ENCODE results near the gene ZMIZ1.

ZMIZ1 gene

DNA sequence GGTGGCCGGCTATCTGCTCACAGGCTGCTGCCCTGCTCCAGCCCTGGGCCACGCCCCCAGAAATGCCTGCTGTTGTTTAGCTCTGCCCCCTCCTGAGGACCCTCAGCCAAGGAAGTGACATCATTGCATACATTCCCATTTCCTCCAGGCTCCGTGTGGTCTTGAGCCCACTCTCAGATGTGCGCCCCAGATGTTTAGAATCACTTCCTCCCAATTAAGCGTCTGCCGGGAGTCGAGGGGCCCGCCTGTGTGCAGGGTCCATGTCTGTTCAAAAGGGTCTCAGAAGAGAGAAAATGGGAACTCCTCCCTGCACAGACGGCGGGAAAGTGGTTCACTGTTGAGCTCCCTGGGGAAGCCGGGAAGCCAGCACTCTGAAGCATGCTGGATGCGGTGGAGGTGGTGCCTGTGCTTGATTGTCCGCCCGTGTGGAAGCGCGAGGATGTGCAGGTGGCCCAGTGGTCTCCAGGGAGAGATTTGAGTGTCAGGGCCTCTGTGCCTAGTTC, 161.6 kb downstream of the ZMIZ1 start:
- DNase-seq (ENCODE audit: low spot score): no peak

DNA sequence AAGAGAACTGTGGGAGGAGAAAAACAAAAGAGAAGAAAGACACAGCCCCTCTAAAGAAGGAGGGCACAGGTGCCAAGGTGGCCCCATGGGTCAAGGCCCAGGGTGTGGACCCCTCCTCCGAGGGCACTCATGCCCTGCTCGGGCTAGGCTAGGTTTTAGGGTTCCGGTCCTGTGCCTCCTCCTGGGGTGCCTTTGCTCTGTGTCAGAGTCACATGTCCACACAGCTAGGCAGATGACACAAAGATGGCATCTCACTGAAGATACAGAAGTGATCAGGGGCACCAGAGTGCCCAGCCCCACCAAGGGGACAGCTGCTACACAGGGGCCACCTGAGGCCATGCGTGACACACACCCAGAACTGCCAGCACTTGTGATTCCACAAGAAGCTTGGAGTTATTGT, 162.1 kb downstream of the ZMIZ1 start:
- no peak for DNase-seq (ENCODE audit: low spot score)

DNA sequence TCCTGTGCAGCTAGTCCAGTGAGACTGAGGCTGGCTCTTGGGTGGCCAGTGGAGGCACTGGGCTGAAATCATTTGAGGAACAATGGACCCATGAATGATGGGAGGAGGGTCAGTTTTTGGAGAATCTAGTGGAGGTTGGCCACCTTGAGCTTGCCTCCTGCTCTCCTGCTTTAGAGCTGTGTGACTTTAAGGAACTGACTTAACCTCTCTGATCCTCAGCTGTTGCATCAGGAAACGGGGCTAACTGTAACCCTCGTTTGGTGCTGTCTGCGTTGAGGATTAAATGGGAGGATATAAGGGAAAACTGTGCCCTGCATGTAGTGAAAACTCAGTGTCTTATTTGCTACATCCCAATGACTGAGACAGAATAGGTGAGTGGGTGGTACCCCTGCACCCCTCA, 163.1 kb downstream of the ZMIZ1 start:
- no peak for DNase-seq (ENCODE audit: low spot score)

DNA sequence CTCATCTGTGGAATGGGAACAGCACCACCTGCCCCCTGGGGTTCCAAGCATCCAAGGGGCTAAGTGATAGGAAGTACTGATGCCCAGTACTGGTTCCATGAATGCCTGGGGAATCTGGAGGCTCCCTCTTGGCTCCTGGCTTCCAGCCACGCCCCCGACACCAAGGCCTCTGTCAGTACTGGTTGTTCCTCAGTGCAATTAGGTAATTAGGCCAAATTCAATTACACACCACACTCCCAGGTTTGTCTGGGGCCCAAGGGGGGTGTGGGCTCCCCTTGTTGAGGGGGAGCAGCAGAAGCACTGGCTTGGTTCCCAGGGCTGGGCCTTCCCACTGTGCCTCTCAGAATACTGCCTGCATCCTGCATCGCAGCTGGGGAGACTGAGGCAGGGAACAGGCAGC, 164.1 kb downstream of the ZMIZ1 start:
- DNase-seq (ENCODE audit: low spot score): no peak

DNA sequence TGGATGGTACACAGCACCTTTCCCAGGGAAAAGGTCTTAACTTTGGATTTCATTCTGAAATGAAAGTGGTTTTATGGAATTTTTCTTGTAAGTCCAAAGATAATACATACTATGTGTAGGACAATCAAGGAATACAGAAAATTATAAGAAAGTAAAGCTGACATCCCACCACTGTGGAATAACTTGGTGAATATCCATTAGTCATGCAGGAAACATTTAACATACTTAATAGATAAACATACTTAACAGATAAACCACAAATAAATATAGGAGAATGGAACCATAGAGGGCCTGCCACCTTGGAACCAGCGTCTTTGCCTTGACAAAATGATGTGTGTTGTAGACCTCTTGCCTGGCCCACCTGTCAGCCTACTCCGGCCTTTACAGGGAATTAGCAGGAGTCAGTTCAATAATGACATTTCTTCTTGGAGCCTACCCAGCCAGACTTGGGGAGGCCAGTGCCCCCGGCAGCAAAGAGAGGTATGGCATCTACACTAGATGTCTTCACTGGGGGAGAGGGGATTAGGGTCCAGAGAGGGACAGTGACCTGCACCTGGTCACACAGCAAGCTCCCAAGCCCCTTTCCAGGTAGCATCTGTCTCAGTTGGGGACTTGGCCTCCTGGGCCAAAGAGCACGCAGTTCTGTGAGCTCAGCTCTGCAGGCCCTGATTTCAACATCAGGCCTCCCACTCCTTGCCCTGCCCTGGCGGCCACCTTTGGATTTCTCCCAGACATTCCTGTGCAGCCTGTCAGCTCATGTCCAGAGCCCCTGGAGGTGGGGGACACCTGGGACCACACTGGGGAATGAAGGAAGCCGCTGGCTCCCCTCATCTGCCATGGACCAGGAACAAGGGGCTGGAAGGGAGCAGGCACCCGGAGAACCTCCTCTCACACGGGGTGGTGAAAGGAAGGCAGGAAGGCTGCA, 165.9 kb downstream of the ZMIZ1 start:
- DNase-seq (ENCODE audit: low spot score): no peak

DNA sequence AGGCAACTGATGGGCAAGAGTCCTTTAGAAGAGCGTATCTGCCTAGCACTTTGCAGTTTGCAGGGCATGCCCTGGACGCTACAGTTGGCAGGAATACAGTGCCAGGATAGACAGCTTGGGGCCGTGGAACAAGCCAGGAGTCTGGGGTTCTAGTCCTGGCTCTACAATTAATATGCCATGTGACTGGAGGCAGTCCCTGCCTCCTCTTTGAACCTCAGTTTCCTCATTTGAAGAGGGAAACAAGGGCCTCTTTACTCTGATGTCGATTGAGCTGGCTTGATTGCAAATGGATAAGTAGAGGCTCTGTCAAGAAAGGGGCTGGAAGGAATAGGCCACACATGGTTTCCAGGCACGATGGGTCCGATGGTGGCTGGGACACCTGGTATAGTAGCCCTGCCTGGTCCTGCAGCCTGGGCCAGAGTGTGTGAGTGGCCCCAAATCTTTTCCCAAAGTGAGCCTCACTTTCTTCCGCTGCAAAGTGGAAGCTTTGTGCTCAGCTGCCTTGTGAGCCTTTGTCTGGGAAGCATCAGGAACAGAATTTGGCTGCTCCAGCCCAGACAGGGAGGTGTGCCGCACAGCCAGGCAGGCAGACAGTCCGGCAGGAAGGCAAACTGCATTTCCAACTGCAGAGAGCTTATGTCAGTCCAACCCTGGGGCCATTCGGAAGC, 167.1 kb downstream of the ZMIZ1 start:
- no peak for DNase-seq (ENCODE audit: low spot score)

DNA sequence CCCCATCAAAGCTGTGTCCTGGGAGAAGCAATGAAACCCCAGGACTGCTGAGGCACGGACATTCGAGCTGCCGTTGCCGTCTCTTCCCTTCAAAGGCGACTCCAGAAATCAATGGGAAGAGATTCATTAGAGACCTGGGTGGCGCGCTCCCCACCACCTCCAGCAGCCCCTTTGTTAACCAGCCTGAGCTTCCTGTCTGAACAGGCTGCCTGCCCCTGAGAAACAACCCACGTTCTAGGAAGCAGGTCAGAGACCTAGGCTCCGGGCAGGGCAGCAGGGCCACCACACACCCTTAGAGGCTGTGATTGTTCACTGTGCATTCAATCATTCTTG, 167.6 kb downstream of the ZMIZ1 start:
- no peak for DNase-seq (ENCODE audit: low spot score)

DNA sequence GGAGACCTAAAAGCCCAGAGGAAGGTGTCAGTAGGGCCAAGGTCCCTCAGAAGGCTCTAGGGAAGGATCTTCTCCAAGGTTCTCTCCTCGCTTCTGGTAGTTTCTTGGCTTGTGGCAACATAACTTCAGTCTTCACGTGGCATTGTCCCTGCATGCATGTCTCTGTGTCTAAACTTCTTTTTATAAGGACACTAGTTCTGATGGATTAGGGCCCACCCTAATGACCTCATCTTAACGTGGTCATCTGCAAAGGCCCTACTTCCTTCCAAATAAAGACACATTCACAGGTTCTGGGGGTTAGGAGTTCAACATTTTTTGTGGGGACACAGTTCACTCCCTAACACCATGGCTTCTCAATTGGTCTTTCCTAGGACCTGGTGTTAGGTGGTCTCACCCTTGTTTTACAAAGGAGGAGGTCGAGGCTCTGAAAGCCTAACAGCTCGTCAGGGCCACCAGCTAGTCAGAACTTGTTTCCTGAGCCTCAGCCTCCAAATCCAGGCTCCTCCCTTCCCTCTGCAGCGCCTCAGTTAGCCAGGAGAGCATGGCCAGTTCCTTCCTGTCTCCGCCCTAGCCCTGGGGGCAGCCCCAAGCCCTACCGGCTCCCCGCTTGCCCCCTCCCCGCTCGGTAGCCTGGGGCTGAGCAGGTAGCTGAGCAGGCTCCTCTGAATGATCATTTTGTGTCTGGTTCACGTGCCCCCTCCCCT, 168.8 kb downstream of the ZMIZ1 start:
- no peak for DNase-seq (ENCODE audit: low spot score)

DNA sequence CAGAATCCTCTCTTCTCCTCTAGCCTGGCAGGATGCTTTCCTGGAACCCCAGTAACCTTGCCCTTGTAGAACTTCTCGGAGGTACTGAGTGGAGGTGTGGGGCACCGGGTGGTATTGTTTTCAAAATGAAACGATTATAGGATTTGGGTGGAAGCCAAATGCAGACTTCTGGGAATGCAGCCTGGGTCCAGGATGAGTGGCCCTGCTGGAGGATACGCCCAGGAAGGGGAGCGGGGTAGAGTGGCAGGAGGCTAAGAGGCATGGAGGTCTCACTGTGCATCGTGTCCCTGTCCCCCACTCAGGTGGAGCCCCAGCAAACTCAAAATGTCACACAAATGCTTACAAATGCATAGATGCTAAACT, 169.4 kb downstream of the ZMIZ1 start:
- no peak for DNase-seq (ENCODE audit: low spot score)

DNA sequence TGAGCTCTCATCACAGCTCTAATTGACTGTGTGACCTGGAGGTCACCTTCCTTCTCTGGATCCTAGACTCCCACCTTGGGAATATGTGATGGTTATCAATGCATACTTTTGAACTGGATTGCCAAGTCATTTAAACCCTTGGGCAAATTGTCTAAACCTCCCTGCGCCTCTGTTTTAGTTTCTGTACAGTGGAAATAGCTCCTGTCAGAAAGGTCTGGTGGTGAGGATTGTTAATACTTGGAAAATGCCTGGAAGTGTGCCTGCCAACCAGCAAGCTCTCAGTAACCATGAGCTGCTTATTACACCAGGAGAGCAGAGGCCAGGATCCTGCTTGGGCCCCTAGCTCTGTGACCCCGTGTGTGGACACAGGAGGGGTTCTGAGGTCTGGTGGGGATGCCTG, 169.8 kb downstream of the ZMIZ1 start:
- no peak for DNase-seq (ENCODE audit: low spot score)

DNA sequence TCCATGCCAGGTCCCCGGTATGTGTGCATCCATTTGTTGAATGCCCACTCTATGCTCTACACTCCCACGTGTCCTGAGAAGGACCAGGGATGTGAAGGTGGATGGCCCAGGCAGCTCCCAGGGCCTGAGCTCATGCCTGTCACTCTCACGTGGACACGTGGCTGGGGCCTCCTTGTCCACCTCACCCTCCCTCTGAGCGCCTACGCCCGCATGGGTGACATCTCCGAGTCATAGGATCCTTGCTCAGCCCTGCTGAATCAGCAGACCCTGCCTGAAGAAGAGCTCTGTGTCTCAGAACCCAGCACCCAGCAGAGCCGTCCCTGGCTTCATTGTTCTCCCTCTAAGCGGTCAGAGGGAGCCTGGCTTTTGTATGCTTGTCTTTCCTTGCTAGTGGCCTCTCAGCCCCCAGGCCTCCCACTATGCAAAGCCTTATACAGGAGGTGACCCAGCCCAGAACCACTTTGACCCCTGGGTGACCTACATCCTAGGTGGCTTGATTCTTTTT, 170.6 kb downstream of the ZMIZ1 start:
- no peak for DNase-seq (ENCODE audit: low spot score)

DNA sequence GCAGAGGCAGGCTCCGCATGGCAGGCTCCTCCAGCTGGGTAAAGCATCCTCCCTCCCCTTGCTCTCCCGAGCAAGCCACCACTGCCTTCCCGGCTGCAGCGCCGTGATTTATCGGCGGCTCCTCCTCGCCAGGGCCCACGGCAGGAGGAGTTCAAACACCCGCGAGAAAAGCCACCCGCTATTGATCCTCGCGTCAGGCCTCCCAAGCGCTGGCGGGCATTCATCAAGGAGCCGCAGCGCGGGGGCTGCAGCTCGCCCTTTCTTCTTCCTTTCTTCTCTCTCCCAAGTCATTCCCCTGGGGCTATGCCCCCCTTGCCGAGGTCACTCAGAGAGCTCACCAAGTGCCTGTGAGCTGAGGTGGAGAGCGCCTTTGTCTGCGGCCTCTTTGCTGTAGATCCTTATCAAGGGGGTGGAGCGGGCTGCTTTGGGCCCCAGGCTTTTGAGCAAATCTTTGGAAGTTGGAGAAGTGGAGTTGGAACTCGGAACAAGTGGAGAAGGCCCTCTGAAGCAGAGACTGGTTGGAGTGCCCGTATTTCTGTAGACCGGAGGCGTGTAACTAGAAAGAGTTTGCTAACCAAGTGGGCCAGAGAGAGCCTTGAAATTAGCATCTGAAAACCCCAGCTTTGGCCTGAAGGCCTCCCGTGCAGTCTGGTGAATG, 171.3 kb downstream of the ZMIZ1 start:
- no peak for DNase-seq (ENCODE audit: low spot score)

DNA sequence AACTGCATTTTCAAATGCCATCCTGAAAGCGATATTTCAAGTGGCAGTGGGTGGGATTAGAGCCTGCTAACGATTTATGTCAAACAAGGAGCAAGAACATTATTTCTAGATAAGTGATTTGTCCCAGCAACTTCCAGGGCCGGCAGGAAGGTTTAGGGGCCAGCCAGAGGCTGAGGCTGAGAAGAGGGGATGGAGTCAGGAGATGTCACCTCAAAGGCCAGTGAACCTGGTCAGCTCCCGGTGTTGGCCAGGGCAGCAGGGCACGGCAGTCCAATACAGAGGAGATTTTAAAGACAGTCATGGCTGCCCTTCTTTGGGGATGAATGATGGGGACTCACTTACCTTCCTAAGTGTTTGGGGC, 172.8 kb downstream of the ZMIZ1 start:
- DNase-seq (ENCODE audit: low spot score): no peak

DNA sequence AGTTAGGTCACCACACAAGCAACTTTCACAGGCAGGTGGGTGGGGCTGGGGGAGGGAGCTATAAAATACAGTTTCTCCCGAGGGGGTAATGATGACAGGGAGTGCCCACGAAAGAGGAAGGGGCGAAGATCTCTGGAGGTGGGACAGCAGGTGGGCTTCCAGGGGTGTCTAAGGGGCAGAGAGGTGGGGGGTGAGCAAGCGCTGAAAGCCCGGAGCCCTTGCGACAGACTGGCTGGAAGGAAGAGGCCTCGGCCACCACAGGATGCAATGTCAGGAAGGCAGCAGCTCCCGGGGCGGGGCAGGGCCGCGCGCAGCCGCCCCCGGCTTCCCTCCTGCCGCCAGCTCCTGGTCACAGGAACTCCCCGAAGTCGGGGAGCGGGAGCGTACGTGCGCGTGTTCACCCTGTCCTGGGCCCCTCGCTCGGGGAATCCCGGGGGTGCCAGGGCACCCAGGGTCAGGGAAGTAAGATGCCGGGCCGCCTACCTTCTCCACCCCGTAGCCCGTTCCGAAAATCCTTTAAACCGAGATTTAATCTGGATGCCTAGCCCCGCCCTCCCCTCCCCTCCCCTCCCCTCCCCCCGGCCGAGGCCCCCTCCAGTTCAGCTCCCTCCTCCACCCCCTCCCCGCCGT, 173.3 kb downstream of the ZMIZ1 start:
- DNase-seq (ENCODE audit: low spot score): no peak

DNA sequence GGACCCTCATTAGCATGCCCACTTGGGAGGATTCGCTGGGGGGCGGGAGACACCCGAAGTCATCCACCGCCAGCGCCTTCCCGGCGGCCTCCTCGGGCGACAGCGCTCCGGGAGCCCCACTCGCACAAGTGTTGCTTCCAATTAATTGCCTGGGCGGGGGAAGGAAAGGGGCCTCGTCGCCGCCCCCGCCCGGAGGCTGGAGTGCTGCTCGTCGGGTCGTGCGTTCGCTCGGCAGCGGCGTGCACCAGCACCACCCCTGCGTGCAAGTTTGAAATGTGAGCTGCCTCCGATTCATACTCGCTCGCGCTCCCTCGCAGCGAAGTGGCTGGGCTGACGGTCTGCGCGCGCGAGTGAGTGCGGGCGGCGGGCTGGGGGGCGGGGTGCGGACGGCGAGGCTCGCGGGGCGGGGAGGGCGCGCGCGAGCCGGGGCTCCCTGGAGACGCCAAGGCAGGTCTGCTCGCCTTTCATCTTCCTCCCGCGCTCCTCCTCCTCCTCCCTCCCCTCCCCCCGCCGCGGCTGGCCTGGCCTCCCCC, 173.9 kb downstream of the ZMIZ1 start:
- no peak for DNase-seq (ENCODE audit: low spot score)

DNA sequence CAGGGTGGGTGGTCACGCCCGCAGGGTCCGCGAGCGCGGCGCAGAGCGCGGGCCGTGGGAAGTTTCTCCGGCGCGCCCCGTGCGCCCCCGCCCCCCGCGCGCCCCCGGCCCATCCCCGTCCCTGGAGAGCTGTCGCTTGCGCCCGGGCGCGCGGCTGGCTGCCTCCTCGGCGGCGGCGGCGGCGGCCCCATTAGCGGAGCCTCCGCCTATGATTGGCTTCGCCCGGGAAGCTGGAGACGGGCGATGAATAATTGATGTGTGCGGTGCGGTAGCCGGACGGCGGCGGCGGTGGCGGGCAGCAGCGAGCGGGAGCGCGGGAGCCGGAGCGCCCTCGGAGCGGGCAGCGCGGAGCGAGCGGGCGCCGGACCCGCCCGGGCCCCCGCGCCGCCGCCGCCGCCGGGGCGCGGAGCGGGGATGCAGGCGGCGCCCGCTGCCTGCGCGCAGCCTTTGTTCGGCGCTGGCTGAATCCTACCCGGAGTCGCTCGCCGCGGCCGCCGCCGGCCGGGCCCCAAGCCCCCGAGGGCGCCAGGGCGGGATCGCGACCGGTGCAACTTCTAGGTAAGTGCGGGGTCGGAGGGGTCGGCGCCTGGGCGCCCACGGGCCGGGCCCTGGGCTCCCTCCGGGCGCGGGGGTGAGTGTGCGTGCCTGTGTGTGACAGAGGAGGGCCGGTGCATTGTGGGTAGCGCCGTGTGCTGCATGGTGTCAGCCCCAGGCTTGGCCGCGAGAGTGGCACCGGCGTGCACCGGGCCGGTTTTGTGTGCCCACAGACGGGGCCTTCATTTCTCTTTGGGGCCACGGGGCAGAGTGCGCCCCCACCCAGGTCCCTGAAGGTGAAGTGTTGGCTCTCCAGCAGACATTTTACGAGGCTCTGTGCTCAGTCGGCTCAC, 174.7 kb downstream of the ZMIZ1 start:
- no peak for DNase-seq (ENCODE audit: low spot score)

DNA sequence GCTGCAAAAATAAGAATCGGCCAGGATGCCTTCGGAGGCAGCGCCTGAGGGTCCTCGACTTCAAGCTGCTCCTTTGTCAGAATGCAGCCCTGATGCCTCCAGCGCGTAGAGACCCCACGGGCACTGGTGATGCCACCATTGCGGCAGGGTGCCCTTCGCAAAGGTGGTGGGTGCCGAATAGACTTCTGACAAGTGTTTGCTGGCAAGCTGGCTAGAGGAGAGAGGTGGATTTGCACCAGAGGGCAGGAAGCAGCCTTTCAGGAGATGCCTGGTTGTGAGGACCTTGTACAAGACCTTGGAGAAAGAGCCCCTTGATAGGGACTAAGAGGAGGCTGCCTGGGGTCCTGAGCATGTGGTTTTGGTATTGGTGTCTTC, 175.3 kb downstream of the ZMIZ1 start:
- DNase-seq (ENCODE audit: low spot score): no peak

DNA sequence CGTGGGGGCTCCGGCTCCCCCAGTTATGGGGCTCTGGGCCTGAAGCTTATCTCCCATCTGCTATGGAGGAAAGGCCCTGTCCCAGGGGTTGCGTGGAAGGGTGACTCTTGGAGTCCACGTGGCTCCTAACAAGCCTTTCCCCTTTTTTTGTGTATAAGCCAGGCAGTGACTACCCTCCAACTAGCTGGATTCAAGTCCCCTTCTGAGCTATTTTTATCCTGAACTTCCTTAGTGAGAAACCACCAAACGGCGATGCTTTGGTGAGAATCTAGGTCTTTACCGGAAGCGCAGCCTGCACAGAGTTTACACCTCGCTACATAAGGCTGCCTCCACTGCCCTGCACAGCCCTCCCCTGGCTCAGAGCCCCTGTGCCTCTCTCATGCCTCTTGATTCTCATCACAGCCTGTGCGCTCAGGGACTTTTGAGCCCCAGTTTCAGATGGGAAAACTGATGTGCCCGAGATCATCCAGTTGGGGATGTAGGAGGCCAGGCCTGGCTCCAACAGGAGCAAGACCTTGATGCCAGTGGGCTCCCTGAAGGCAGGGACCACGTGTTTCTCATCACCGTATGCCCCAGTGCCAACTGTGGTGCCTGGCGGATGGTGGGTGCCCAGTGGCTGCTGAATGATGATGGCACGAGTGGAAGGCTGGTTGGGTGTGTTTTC, 176.2 kb downstream of the ZMIZ1 start:
- DNase-seq (ENCODE audit: low spot score): no peak

DNA sequence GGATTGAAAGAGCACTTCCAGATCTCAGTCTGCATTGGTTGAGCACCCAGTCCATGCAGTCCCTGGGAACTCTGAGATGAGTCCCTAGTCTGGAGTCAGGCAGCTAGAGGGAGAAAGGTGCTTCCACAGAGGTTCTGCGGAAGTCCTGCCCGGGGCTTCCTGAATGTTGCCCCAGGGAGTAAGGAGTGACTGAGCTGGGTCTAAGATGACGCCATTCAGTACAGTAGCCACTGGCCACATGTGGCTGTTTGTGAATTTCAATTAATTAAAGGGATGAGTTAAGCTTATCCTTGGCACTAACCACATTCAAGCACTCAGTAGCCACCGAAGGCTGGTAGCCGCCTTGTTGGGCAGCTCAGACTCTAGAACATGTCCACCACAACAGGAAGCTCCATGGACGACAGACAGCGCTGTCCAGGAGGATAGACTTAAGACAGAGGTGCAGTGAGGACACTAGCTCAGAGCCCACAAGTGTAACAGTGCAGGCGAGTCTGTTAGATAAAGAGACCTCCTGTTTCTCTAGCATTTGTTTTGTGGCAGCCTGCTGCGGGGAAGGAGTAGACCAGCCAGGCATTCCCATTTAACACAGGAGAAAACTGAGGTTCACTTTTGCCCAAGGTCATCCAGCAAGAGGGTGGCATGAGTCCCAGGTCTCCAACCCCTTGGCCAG, 176.9 kb downstream of the ZMIZ1 start:
- no peak for DNase-seq (ENCODE audit: low spot score)

DNA sequence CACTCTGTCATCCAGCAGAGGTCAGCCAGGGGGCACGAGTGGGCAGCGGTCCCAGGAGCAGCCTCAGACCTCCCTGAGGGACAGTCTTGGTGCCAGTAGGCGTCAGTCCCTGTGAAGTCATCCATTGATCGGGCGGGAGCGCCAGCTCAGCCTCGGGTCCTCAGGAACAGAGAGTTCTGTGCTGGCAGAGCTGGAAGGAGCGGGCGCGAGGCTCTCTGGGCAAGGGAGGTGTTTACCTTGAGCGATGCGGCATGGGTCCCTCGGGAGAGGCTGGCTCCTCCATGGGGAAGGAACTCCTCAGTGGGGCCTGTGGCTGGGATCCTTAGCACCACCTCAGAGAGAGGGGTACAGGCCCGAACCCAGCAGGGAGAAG, 177.4 kb downstream of the ZMIZ1 start:
- no peak for DNase-seq (ENCODE audit: low spot score)
